ENCODE data around the gene NPR2. TPM values are rescaled to one million over a fixed set of nuclear protein-coding genes. Genes with fewer than 3 reads are reported as not detected.

Gene NPR2
- 1 to 10 TPM; 8.9 to 9.6 TPM for total RNA-seq

GRCh38 chr9:35791297-35791921 is at the start of gene NPR2:
Gene NPR2, plus strand, starts transcription at chr9:35791591. Its CDS starts 818 bp downstream, at chr9:35792409.
- intact Hi-C loops (cut with micrococcal nuclease) = no loop called here
- H3K4me3 Mint-ChIP-seq = no peak within 1 kb of the TSS
- POLR2A ChIA-PET = no interaction called here
- H3K27ac Mint-ChIP-seq = no peak within 1 kb of the TSS
- H3K27me3 Mint-ChIP-seq = no peaks in the 10 kb centered on the region
- no peaks in the 10 kb centered on the region for H3K9me3 Mint-ChIP-seq
- peaks cover 5% of the 10 kb centered on the region for H3K4me1 Mint-ChIP-seq (ENCODE audit: low read depth)
- no peaks in the 10 kb centered on the region for H3K36me3 Mint-ChIP-seq
- CTCF ChIA-PET = interaction anchor here (2.4 kb wide), 1 partner anchor 90 kb away, joined by 15 read pairs; no protein-coding TSS in a partner anchor
- no peak for DNase-seq

DNA sequence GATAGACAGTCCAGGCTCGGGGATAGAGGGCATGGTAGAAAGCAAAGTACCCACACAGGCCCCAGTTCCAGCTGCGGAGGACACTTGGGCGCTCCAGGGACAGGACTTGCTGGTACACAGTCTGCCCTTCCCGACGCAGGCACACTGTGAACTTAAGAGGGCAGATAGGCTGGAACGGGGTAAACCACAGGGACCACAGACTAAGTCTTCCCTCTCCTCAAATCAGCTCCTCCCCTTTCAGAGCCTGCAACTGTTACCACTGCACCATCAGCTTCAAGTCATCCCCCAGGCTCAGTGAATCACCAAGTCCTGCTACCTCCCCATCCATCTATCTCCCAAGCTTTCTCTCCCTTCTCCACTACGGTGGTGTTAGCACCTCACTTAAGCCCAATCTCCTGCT is 49.7 kb upstream of the NPR2 start:
- H3K9me3 Mint-ChIP-seq = no peaks in the 10 kb centered on the region
- CTCF ChIA-PET = no interaction called here
- POLR2A ChIA-PET = interaction anchor here (1.2 kb wide), 1 partner anchor 16 kb away, joined by 4 read pairs; no protein-coding TSS in a partner anchor
- H3K27ac Mint-ChIP-seq = no peak overlapping the region
- H3K4me3 Mint-ChIP-seq = no peak overlapping the region
- DNase-seq = no peak
- H3K4me1 Mint-ChIP-seq (ENCODE audit: low read depth) = peaks cover 24% of the 10 kb centered on the region
- intact Hi-C loops (cut with micrococcal nuclease) = no loop called here
- H3K27me3 Mint-ChIP-seq = no peaks in the 10 kb centered on the region
- H3K36me3 Mint-ChIP-seq = peaks cover 40% of the 10 kb centered on the region

DNA sequence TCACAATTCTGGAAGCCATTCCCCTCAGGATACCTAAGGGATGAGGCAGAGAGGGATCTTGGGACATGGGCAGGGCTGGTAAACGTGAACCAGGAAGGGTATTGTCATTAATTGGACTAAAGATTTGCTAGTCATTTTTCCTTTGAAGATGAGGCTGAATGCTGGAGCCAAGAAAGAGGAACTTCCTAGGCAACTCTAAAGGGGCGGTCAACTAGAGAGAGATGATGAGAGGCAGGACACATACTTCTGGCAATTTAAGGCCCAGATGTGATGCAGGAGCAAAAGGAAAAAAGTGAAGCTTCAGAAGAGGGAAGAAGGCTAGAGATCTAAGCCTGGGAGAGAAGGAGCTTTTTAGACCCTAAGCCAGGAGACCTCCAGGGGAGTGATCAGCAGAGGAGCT is 47.9 kb upstream of the NPR2 start:
- POLR2A ChIA-PET = interaction anchor here (2.8 kb wide), 1 partner anchor 11 kb away, joined by 5 read pairs; the partner anchor contains the start of gene CREB3
- no peak overlapping the region for H3K4me3 Mint-ChIP-seq

GRCh38 chr9:35743880-35744518 is 47.4 kb upstream of the NPR2 start:
- CTCF ChIA-PET = interaction anchor here (0.6 to 6.2 kb wide), 4 partner anchors 8 to 129 kb away, joined by 3 to 82 read pairs (median 6); no protein-coding TSS in a partner anchor
- POLR2A ChIA-PET = interaction anchor here (2.8 kb wide), 1 partner anchor 11 kb away, joined by 5 read pairs; the partner anchor contains the start of gene CREB3
- Mint-ChIP-seq H3K4me3 (no peak overlapping the region), H3K36me3 (peaks cover 26% of the 10 kb centered on the region), H3K9me3 (no peaks in the 10 kb centered on the region), H3K27ac (no peak overlapping the region), H3K27me3 (no peaks in the 10 kb centered on the region), H3K4me1 (ENCODE audit: low read depth) (peaks cover 37% of the 10 kb centered on the region)
- intact Hi-C loops (cut with micrococcal nuclease) = no loop called here
- no peak for DNase-seq

More for the DNA sequence above, 47.9 kb upstream of the NPR2 start:
- Mint-ChIP-seq H3K36me3 (peaks cover 32% of the 10 kb centered on the region), H3K9me3 (no peaks in the 10 kb centered on the region), H3K27ac (no peak overlapping the region), H3K27me3 (no peaks in the 10 kb centered on the region), H3K4me1 (ENCODE audit: low read depth) (peaks cover 37% of the 10 kb centered on the region)
- DNase-seq = no peak
- intact Hi-C loops (cut with micrococcal nuclease) = no loop called here
- CTCF ChIA-PET = interaction anchor here (0.6 to 1.7 kb wide), 2 partner anchors 9 to 13 kb away, joined by 3 to 9 read pairs; no protein-coding TSS in a partner anchor

- Mint-ChIP-seq H3K9me3 (no peaks in the 10 kb centered on the region), H3K36me3 (peaks cover 21% of the 10 kb centered on the region), H3K27ac (no peak overlapping the region), H3K27me3 (no peaks in the 10 kb centered on the region), H3K4me3 (no peak overlapping the region), H3K4me1 (ENCODE audit: low read depth) (peaks cover 47% of the 10 kb centered on the region)
- ChIA-PET POLR2A (interaction anchor here (2.8 kb wide), 1 partner anchor 13 kb away, joined by 5 read pairs; the partner anchor contains the start of gene CREB3), CTCF (interaction anchor here (0.6 to 6.2 kb wide), 5 partner anchors 10 to 1482 kb away, joined by 3 to 82 read pairs (median 4); partner anchors contain the start of genes CREB3 and TLN1)
- no peak for DNase-seq
- intact Hi-C loops (cut with micrococcal nuclease) = no loop called here
These were observed 45.8 kb upstream of the NPR2 start for GRCh38 chr9:35745569-35745968.

DNA sequence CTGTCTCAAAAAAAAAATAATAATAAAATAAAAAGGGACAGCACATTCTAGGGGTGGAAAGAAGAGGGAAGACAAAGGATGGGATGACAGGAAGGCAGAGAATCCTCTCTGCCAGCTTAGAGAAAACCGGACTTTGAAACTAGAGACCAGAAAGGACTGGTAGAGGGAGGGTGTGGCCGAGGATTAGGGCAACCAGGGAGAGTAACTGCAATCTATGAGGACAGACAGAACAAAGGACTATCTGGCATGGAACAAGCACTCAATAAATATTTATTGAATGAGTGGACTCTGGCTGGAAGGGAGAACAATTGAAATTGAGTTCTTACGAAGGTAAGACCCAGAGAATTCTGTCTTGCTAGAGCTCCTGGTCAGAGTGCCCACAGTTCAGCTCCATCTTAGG is 44.8 kb upstream of the NPR2 start:
- DNase-seq = no peak
- Mint-ChIP-seq H3K27me3 (no peaks in the 10 kb centered on the region), H3K4me3 (peak overlapping the region; percentile 84), H3K27ac (no peak overlapping the region), H3K4me1 (ENCODE audit: low read depth) (peaks cover 45% of the 10 kb centered on the region), H3K9me3 (no peaks in the 10 kb centered on the region), H3K36me3 (peaks cover 21% of the 10 kb centered on the region)
- intact Hi-C loops (cut with micrococcal nuclease) = no loop called here
- POLR2A ChIA-PET = interaction anchor here (0.7 kb wide), 1 partner anchor 9 kb away, joined by 3 read pairs; no protein-coding TSS in a partner anchor
- CTCF ChIA-PET = interaction anchor here (2.8 to 6.2 kb wide), 4 partner anchors 10 to 99 kb away, joined by 10 to 82 read pairs (median 40); partner anchors contain the start of genes CREB3 and TLN1

GRCh38 chr9:35748242-35748857 is 43.0 kb upstream of the NPR2 start:
- H3K4me1 Mint-ChIP-seq (ENCODE audit: low read depth) = peaks cover 37% of the 10 kb centered on the region
- H3K27ac Mint-ChIP-seq = peak overlapping the region; percentile 43
- no peaks in the 10 kb centered on the region for H3K27me3 Mint-ChIP-seq
- intact Hi-C loops (cut with micrococcal nuclease) = loop anchor here (1.0 kb wide), 2 partner anchors 12 to 16 kb away; partner anchors contain the start of genes CREB3 and TLN1
- H3K9me3 Mint-ChIP-seq = no peaks in the 10 kb centered on the region
- CTCF ChIA-PET = interaction anchor here (0.7 to 6.2 kb wide), 16 partner anchors 8 to 145 kb away, joined by 3 to 82 read pairs (median 6); partner anchors contain the start of genes CCDC107, CREB3, RMRP and TLN1
- peaks cover 18% of the 10 kb centered on the region for H3K36me3 Mint-ChIP-seq
- DNase-seq = peak; percentile 27
- peak overlapping the region; percentile 84 for H3K4me3 Mint-ChIP-seq
- POLR2A ChIA-PET = interaction anchor here (0.7 to 3.1 kb wide), 4 partner anchors 13 to 20 kb away, joined by 3 to 20 read pairs (median 10); partner anchors contain the start of genes CREB3 and TLN1

- H3K4me1 Mint-ChIP-seq (ENCODE audit: low read depth) = peaks cover 37% of the 10 kb centered on the region
- H3K4me3 Mint-ChIP-seq = peak within 1 kb of the TSS; percentile 93
- H3K36me3 Mint-ChIP-seq = peaks cover 16% of the 10 kb centered on the region
- DNase-seq = peak; percentile 82
- H3K27ac Mint-ChIP-seq = peak within 1 kb of the TSS; percentile 88
- H3K27me3 Mint-ChIP-seq = no peaks in the 10 kb centered on the region
- CTCF ChIA-PET = interaction anchor here (0.6 to 6.2 kb wide), 17 partner anchors 7 to 156 kb away, joined by 3 to 82 read pairs (median 6); partner anchors contain the start of genes CCDC107, CREB3, RMRP and TLN1
- H3K9me3 Mint-ChIP-seq = no peaks in the 10 kb centered on the region
- intact Hi-C loops (cut with micrococcal nuclease) = loop anchor here (1.0 kb wide), 3 partner anchors 8 to 17 kb away; partner anchors contain the start of genes CREB3 and TLN1
- POLR2A ChIA-PET = interaction anchor here (2.2 to 3.1 kb wide), 3 partner anchors 13 to 21 kb away, joined by 10 to 20 read pairs (median 11); partner anchors contain the start of genes CREB3 and TLN1
These were observed 42.4 kb upstream of the NPR2 start, which contains the start of the genes GBA2 and RGP1 for GRCh38 chr9:35748858-35749514. Gene GBA2, minus strand, starts transcription at chr9:35749228. Its CDS starts 524 bp downstream, at chr9:35748704. Gene RGP1, plus strand, starts transcription at chr9:35749287. Its CDS starts 469 bp downstream, at chr9:35749756.

- peak; percentile 67 for DNase-seq
- CTCF ChIA-PET = interaction anchor here (0.6 to 6.2 kb wide), 10 partner anchors 10 to 156 kb away, joined by 3 to 82 read pairs (median 7); partner anchors contain the start of genes CCDC107, CREB3, RMRP and TLN1
- Mint-ChIP-seq H3K36me3 (peaks cover 13% of the 10 kb centered on the region), H3K4me1 (ENCODE audit: low read depth) (peaks cover 37% of the 10 kb centered on the region), H3K27ac (peak overlapping the region; percentile 88), H3K27me3 (no peaks in the 10 kb centered on the region), H3K4me3 (peak overlapping the region; percentile 93), H3K9me3 (no peaks in the 10 kb centered on the region)
- intact Hi-C loops (cut with micrococcal nuclease) = loop anchor here (1.0 kb wide), 1 partner anchor 8 kb away; no protein-coding TSS in a partner anchor
- POLR2A ChIA-PET = interaction anchor here (0.6 to 3.1 kb wide), 4 partner anchors 9 to 22 kb away, joined by 4 to 20 read pairs (median 10); partner anchors contain the start of genes CREB3 and TLN1
These were observed 41.7 kb upstream of the NPR2 start for GRCh38 chr9:35749515-35750255.

DNA sequence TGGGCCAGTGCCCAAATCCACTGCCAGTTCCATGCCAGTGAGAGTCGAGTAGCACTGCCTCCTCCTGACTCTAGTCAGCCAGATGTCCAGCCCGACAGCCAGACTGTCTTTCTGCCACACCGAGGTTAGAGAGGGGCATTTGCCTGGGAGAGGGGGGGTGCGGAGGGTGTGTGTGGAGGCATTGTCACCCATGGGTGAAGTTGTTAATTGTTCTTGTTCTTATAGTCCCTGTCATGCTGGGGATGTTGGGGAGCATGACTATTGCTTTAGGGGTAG is 41.2 kb upstream of the NPR2 start:
- POLR2A ChIA-PET = interaction anchor here (2.9 to 3.1 kb wide), 2 partner anchors 14 to 18 kb away, joined by 11 to 20 read pairs; partner anchors contain the start of genes CREB3 and TLN1
- H3K27me3 Mint-ChIP-seq = no peaks in the 10 kb centered on the region
- H3K4me3 Mint-ChIP-seq = peak overlapping the region; percentile 93
- intact Hi-C loops (cut with micrococcal nuclease) = no loop called here
- CTCF ChIA-PET = interaction anchor here (0.6 to 6.2 kb wide), 6 partner anchors 11 to 146 kb away, joined by 3 to 82 read pairs (median 10); partner anchors contain the start of genes CCDC107, CREB3, RMRP and TLN1
- peak; percentile 7 for DNase-seq
- peaks cover 13% of the 10 kb centered on the region for H3K36me3 Mint-ChIP-seq
- peak overlapping the region; percentile 88 for H3K27ac Mint-ChIP-seq
- H3K4me1 Mint-ChIP-seq (ENCODE audit: low read depth) = peaks cover 37% of the 10 kb centered on the region
- H3K9me3 Mint-ChIP-seq = no peaks in the 10 kb centered on the region
